Endothelial cell (in vitro differentiated cells): ENCODE results near the gene PTGFRN. TPM values are rescaled to one million over a fixed set of nuclear protein-coding genes. Genes with fewer than 3 reads are reported as not detected.

ENCODE experiments used
- DNase-seq: peaks from one replicate; pipeline ENCODE4 v3.0.0; 2021; ENCODE audit warnings: low spot score
- H3K27ac Mint-ChIP-seq: one replicate; pipeline ENCODE4 v1.8.0; 2021; ENCODE audit warnings: mixed read lengths, inconsistent platforms; ENCODE audit not compliant: unreplicated experiment
- H3K27me3 Mint-ChIP-seq: one replicate; pipeline ENCODE4 v1.8.0; 2021; ENCODE audit warnings: mild to moderate bottlenecking, moderate library complexity, mixed read lengths, inconsistent platforms; ENCODE audit not compliant: unreplicated experiment
- H3K36me3 Mint-ChIP-seq: one replicate; pipeline ENCODE4 v1.8.0; 2021; ENCODE audit warnings: mild to moderate bottlenecking, low read depth, mixed read lengths, inconsistent platforms; ENCODE audit not compliant: unreplicated experiment
- H3K4me1 Mint-ChIP-seq: one replicate; pipeline ENCODE4 v1.8.0; 2021; ENCODE audit warnings: mild to moderate bottlenecking, mixed read lengths, inconsistent platforms; ENCODE audit not compliant: unreplicated experiment
- H3K4me3 Mint-ChIP-seq: one replicate; pipeline ENCODE4 v1.8.0; 2021; ENCODE audit warnings: mild to moderate bottlenecking, mixed read lengths, inconsistent platforms; ENCODE audit not compliant: unreplicated experiment
- H3K9me3 Mint-ChIP-seq: one replicate; pipeline ENCODE4 v1.8.0; 2021; ENCODE audit warnings: mixed read lengths, inconsistent platforms; ENCODE audit not compliant: unreplicated experiment
- CTCF ChIP-seq: fragments of 200-600 bp; sonication (generic); IDR thresholded peaks from one replicate; pipeline ENCODE4 v1.5.0; 2021; ENCODE audit warnings: antibody characterized with exemption; ENCODE audit not compliant: unreplicated experiment
- total RNA-seq: library from RNA; stranded (reverse); fragmentation: NEBNext Ultra II Directional; extraction: Animal tissue kit (Norgen Biotek cat#: 25700); gene quantifications from one replicate; pipeline ENCODE4 v1.2.1, GENCODE V29; 2021; ENCODE audit not compliant: unreplicated experiment

The PTGFRN gene
- total RNA-seq, 1 donor from 2014 or later = 23.7 TPM

- no peak for DNase-seq
- H3K27me3 Mint-ChIP-seq = no peaks in the 10 kb centered on the region
- no peak overlapping the region for H3K27ac Mint-ChIP-seq
- no peaks in the 10 kb centered on the region for H3K36me3 Mint-ChIP-seq
- TF ChIP-seq CTCF = no peak
- H3K4me1 Mint-ChIP-seq = peaks cover 5% of the 10 kb centered on the region
- H3K9me3 Mint-ChIP-seq = no peaks in the 10 kb centered on the region
- no peak overlapping the region for H3K4me3 Mint-ChIP-seq
Measured at GRCh38 chr1:117008656-117009055, 98.9 kb downstream of the PTGFRN start.

DNA sequence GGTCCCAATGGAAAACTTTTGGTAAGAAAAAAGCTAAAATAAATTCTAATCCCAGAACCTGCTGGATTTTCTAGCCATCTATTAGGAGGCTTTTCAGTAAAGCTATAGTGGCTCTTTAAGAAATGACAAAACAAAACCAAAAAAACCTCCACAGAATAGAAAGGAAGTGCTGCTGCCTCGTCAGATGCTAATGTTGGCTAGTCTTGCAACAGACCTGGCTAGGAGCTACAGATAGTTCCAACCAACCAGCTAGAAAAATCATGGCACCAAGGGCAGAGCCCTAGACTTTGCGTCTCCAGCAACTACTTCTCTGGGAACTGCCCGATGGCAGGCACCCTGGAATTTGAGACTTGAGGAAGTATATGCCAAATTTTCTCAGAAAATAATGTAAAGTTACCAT is 99.4 kb downstream of the PTGFRN start:
- peaks cover 5% of the 10 kb centered on the region for H3K4me1 Mint-ChIP-seq
- H3K9me3 Mint-ChIP-seq = no peaks in the 10 kb centered on the region
- TF ChIP-seq CTCF = no peak
- no peaks in the 10 kb centered on the region for H3K36me3 Mint-ChIP-seq
- no peak overlapping the region for H3K27ac Mint-ChIP-seq
- no peak for DNase-seq
- no peaks in the 10 kb centered on the region for H3K27me3 Mint-ChIP-seq
- H3K4me3 Mint-ChIP-seq = no peak overlapping the region

- no peak overlapping the region for H3K4me3 Mint-ChIP-seq
- H3K27me3 Mint-ChIP-seq = no peaks in the 10 kb centered on the region
- H3K9me3 Mint-ChIP-seq = no peaks in the 10 kb centered on the region
- no peak for DNase-seq
- H3K4me1 Mint-ChIP-seq = peaks cover 2% of the 10 kb centered on the region
- TF ChIP-seq CTCF = no peak
- no peak overlapping the region for H3K27ac Mint-ChIP-seq
- no peaks in the 10 kb centered on the region for H3K36me3 Mint-ChIP-seq
Measured at GRCh38 chr1:117010310-117010969, 100.7 kb downstream of the PTGFRN start.

- H3K9me3 Mint-ChIP-seq = no peaks in the 10 kb centered on the region
- H3K27me3 Mint-ChIP-seq = no peaks in the 10 kb centered on the region
- H3K36me3 Mint-ChIP-seq = no peaks in the 10 kb centered on the region
- DNase-seq = no peak
- no peak overlapping the region for H3K4me3 Mint-ChIP-seq
- H3K27ac Mint-ChIP-seq = no peak overlapping the region
- H3K4me1 Mint-ChIP-seq = no peaks in the 10 kb centered on the region
- TF ChIP-seq CTCF = no peak
Measured at GRCh38 chr1:117011334-117011733, 101.6 kb downstream of the PTGFRN start.

GRCh38 chr1:117013309-117013858 is 103.7 kb downstream of the PTGFRN start:
- no peak for TF ChIP-seq CTCF
- no peaks in the 10 kb centered on the region for H3K36me3 Mint-ChIP-seq
- H3K27me3 Mint-ChIP-seq = no peaks in the 10 kb centered on the region
- H3K27ac Mint-ChIP-seq = no peak overlapping the region
- no peaks in the 10 kb centered on the region for H3K9me3 Mint-ChIP-seq
- H3K4me3 Mint-ChIP-seq = no peak overlapping the region
- no peak for DNase-seq
- no peaks in the 10 kb centered on the region for H3K4me1 Mint-ChIP-seq
